ENCODE data around the gene EPB41L4A. TPM values are rescaled to one million over a fixed set of nuclear protein-coding genes. Genes with fewer than 3 reads are reported as not detected.
"Not testable (repeated sequence)": the region's sequence is repeated elsewhere in the genome, so short reads cannot be mapped to it uniquely, and the experiment has no call there.

EPB41L4A gene
- total RNA-seq, 1 experiment from 2014 or later = 5.2 TPM

DNA sequence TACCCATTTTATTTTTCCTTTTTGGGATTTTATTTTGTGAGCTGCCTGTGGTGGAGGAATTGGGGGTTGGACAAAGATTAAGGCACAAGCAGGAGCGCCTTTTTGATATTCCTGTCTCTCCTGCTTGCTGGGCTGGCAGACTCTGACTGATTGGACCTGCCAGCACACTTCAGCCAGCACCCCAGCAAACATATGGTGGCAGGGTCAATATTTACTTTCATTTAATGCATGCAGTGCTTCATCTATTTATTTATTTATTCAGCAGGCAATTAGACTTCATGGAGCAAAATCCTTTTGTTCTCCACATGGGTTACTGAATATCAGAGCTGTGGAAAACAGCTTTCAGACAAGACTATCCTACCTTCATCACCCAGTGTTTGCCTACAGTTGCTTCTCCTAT lies 48.4 kb upstream of the EPB41L4A start:
- Mint-ChIP-seq H3K27me3 (ENCODE audit: low read depth) (no peaks in the 10 kb centered on the region; the same call in 1 of the 2 replicates), H3K4me3 (no peak overlapping the region), H3K4me1 (no peaks in the 10 kb centered on the region), H3K9me3 (peaks cover 19% of the 10 kb centered on the region), H3K36me3 (peaks cover 8% of the 10 kb centered on the region), H3K27ac (no peak overlapping the region)
- DNase-seq (ENCODE audit: low spot score) (no peak), ATAC-seq (no peak)
- TF ChIP-seq SOX15 (CRISPR knock-in tag; IDR thresholded peaks at IDR 0.05) (no peak), ZNF423 (CRISPR knock-in tag; IDR thresholded peaks at IDR 0.05) (no peak), ZMAT4 (CRISPR knock-in tag; IDR thresholded peaks at IDR 0.05) (no peak), SMAD4 (CRISPR knock-in tag; IDR thresholded peaks at IDR 0.05) (no peak)
- TF ChIP-seq, protein P1, sequence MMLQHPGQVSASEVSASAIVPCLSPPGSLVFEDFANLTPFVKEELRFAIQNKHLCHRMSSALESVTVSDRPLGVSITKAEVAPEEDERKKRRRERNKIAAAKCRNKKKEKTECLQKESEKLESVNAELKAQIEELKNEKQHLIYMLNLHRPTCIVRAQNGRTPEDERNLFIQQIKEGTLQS (CRISPR knock-in tag; conservative IDR thresholded peaks at IDR 0.05) = no peak
- TF ChIP-seq, protein P2, sequence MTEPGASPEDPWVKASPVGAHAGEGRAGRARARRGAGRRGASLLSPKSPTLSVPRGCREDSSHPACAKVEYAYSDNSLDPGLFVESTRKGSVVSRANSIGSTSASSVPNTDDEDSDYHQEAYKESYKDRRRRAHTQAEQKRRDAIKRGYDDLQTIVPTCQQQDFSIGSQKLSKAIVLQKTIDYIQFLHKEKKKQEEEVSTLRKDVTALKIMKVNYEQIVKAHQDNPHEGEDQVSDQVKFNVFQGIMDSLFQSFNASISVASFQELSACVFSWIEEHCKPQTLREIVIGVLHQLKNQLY (CRISPR knock-in tag; IDR thresholded peaks at IDR 0.05) = no peak
- POLR2A ChIA-PET = interaction anchor here (0.7 kb wide), 1 partner anchor 176 kb away, joined by 7 read pairs; no protein-coding TSS in a partner anchor
- CTCF ChIA-PET = no interaction called here

GRCh38 chr5:112466261-112466660 lies 47.2 kb upstream of the EPB41L4A start:
- H3K36me3 Mint-ChIP-seq; H3K27ac Mint-ChIP-seq; ATAC-seq; H3K4me1 Mint-ChIP-seq; POLR2A ChIA-PET; DNase-seq (ENCODE audit: low spot score); H3K27me3 Mint-ChIP-seq (ENCODE audit: low read depth); CTCF ChIA-PET; H3K4me3 Mint-ChIP-seq: not testable (repeated sequence)
- H3K9me3 Mint-ChIP-seq = peaks cover 23% of the 10 kb centered on the region

GRCh38 chr5:112447187-112447760 lies 28.2 kb upstream of the EPB41L4A start:
- peaks cover 19% of the 10 kb centered on the region for H3K4me1 Mint-ChIP-seq
- H3K4me3 Mint-ChIP-seq; POLR2A ChIA-PET; H3K27me3 Mint-ChIP-seq (ENCODE audit: low read depth); DNase-seq (ENCODE audit: low spot score); H3K27ac Mint-ChIP-seq; CTCF ChIA-PET; ATAC-seq; H3K36me3 Mint-ChIP-seq: not testable (repeated sequence)
- H3K9me3 Mint-ChIP-seq = peaks cover 14% of the 10 kb centered on the region; the same call in 1 of the 2 replicates

GRCh38 chr5:112445626-112446350 lies 26.7 kb upstream of the EPB41L4A start:
- ATAC-seq (no peak), DNase-seq (ENCODE audit: low spot score) (no peak)
- peaks cover 21% of the 10 kb centered on the region for H3K4me1 Mint-ChIP-seq
- H3K9me3 Mint-ChIP-seq = peaks cover 11% of the 10 kb centered on the region
- ChIA-PET CTCF (interaction anchor here (0.6 kb wide), 1 partner anchor 889 kb away, joined by 3 read pairs; no protein-coding TSS in a partner anchor), POLR2A (no interaction called here)
- H3K4me3 Mint-ChIP-seq = no peak overlapping the region
- peaks cover 2% of the 10 kb centered on the region; the same call in 1 of the 2 replicates for H3K27me3 Mint-ChIP-seq (ENCODE audit: low read depth)
- H3K36me3 Mint-ChIP-seq = no peaks in the 10 kb centered on the region; the same call in 1 of the 2 replicates
- H3K27ac Mint-ChIP-seq = no peak overlapping the region
- TF ChIP-seq MYBL2 (CRISPR knock-in tag; IDR thresholded peaks at IDR 0.05) = no peak
- TF ChIP-seq TCF7 (CRISPR knock-in tag; IDR thresholded peaks at IDR 0.05; ENCODE audit: low read depth) = no peak
- TF ChIP-seq FOXP1 (CRISPR knock-in tag; IDR thresholded peaks at IDR 0.05; ENCODE audit: borderline replicate concordance) = no peak
- TF ChIP-seq USF1 (CRISPR knock-in tag; IDR thresholded peaks at IDR 0.05) = no peak
- TF ChIP-seq HMGA2 (CRISPR knock-in tag; IDR thresholded peaks at IDR 0.05) = no peak
- no peak for TF ChIP-seq TP53 (CRISPR knock-in tag; IDR thresholded peaks at IDR 0.05)
- no peak for TF ChIP-seq ATF6 (CRISPR knock-in tag; IDR thresholded peaks at IDR 0.05)
- no peak for TF ChIP-seq GRHL2 (CRISPR knock-in tag; IDR thresholded peaks at IDR 0.05; ENCODE audit: insufficient replicate concordance, severe bottlenecking)
- TF ChIP-seq RELA (CRISPR knock-in tag; IDR thresholded peaks at IDR 0.05; ENCODE audit: borderline replicate concordance) = no peak
- TF ChIP-seq, protein P3, sequence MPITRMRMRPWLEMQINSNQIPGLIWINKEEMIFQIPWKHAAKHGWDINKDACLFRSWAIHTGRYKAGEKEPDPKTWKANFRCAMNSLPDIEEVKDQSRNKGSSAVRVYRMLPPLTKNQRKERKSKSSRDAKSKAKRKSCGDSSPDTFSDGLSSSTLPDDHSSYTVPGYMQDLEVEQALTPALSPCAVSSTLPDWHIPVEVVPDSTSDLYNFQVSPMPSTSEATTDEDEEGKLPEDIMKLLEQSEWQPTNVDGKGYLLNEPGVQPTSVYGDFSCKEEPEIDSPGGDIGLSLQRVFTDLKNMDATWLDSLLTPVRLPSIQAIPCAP (CRISPR knock-in tag; IDR thresholded peaks at IDR 0.05) = no peak
- TF ChIP-seq JAZF1 (CRISPR knock-in tag; IDR thresholded peaks at IDR 0.05) = no peak
- TF ChIP-seq SMAD3 (CRISPR knock-in tag; IDR thresholded peaks at IDR 0.05; ENCODE audit: borderline replicate concordance) = no peak
